ENCODE data around the gene PRKCB. TPM values are rescaled to one million over a fixed set of nuclear protein-coding genes. Genes with fewer than 3 reads are reported as not detected.

Gene PRKCB
- polyA plus RNA-seq, 1 donor from 2014 or later, result 27.6 TPM

- no peaks in the 10 kb centered on the region for H3K36me3 ChIP-seq (ENCODE audit: insufficient read depth, low read length)
- TF ChIP-seq EZH2 (IDR thresholded peaks at IDR 0.05; ENCODE audit: borderline replicate concordance, insufficient read depth, low read length, poor library complexity, severe bottlenecking) (no peak), CTCF (IDR thresholded peaks at IDR 0.05; ENCODE audit: poor library complexity, severe bottlenecking) (no peak)
- H4K20me1 ChIP-seq (ENCODE audit: insufficient read depth), result no peaks in the 10 kb centered on the region
- no peak overlapping the region for H3K27ac ChIP-seq (ENCODE audit: low read length)
- H3K4me2 ChIP-seq (ENCODE audit: low read length), result no peak overlapping the region
- no peaks in the 10 kb centered on the region for H3F3A ChIP-seq (ENCODE audit: insufficient read depth, low read length, poor library complexity, severe bottlenecking)
- no peaks in the 10 kb centered on the region for H3K9me2 ChIP-seq (ENCODE audit: insufficient read depth, low read length)
- H2AFZ ChIP-seq (ENCODE audit: low read depth, low read length), result no peak overlapping the region
- H3K9ac ChIP-seq (ENCODE audit: low read length), result no peak overlapping the region
- H3K79me2 ChIP-seq (replicated peaks; ENCODE audit: insufficient read depth, low read length), result no peaks in the 10 kb centered on the region
- no peaks in the 10 kb centered on the region for H3K9me3 ChIP-seq (ENCODE audit: low read length)
- H3K27me3 ChIP-seq (ENCODE audit: insufficient read depth, low read depth, low read length), result no peaks in the 10 kb centered on the region
- H3K4me3 ChIP-seq (ENCODE audit: low read length), result no peak overlapping the region
Observed at GRCh38 chr16:24125214-24125613, 289.4 kb downstream of the PRKCB start.

GRCh38 chr16:24129412-24129918, 293.7 kb downstream of the PRKCB start:
- no peaks in the 10 kb centered on the region for H3K27me3 ChIP-seq (ENCODE audit: insufficient read depth, low read depth, low read length)
- no peak overlapping the region for H3K4me3 ChIP-seq (ENCODE audit: low read length)
- H3K27ac ChIP-seq (ENCODE audit: low read length), result no peak overlapping the region
- H3K36me3 ChIP-seq (ENCODE audit: insufficient read depth, low read length), result no peaks in the 10 kb centered on the region
- H2AFZ ChIP-seq (ENCODE audit: low read depth, low read length), result no peak overlapping the region
- no peaks in the 10 kb centered on the region for H4K20me1 ChIP-seq (ENCODE audit: insufficient read depth)
- H3F3A ChIP-seq (ENCODE audit: insufficient read depth, low read length, poor library complexity, severe bottlenecking), result no peaks in the 10 kb centered on the region
- H3K9me3 ChIP-seq (ENCODE audit: low read length), result no peaks in the 10 kb centered on the region
- no peak overlapping the region for H3K4me2 ChIP-seq (ENCODE audit: low read length)
- H3K9ac ChIP-seq (ENCODE audit: low read length), result no peak overlapping the region
- TF ChIP-seq POLR2AphosphoS5 (IDR thresholded peaks at IDR 0.05) (no peak), CTCF (IDR thresholded peaks at IDR 0.05; ENCODE audit: poor library complexity, severe bottlenecking) (no peak), EZH2 (IDR thresholded peaks at IDR 0.05; ENCODE audit: borderline replicate concordance, insufficient read depth, low read length, poor library complexity, severe bottlenecking) (no peak), EP300 (conservative IDR thresholded peaks at IDR 0.05; ENCODE audit: poor library complexity, severe bottlenecking) (no peak), SMC3 (conservative IDR thresholded peaks at IDR 0.05; ENCODE audit: poor library complexity) (no peak), TAF1 (IDR thresholded peaks at IDR 0.05; ENCODE audit: low read depth) (no peak), RAD21 (conservative IDR thresholded peaks at IDR 0.05) (no peak), REST (IDR thresholded peaks at IDR 0.05; ENCODE audit: borderline replicate concordance) (no peak), MXI1 (conservative IDR thresholded peaks at IDR 0.05; ENCODE audit: poor library complexity, severe bottlenecking) (no peak)
- no peaks in the 10 kb centered on the region for H3K9me2 ChIP-seq (ENCODE audit: insufficient read depth, low read length)
- H3K79me2 ChIP-seq (replicated peaks; ENCODE audit: insufficient read depth, low read length), result no peaks in the 10 kb centered on the region

Data from neural cell (in vitro differentiated cells).